Measurements from ENCODE around the gene LENG8.

The LENG8 gene

GRCh38 chr19:54460230-54461005, 11.4 kb downstream of the LENG8 start:
- Histone ChIP-seq H3K27me3 (ENCODE audit: insufficient read depth, low read length) (no peaks in the 10 kb centered on the region), H4K20me1 (ENCODE audit: insufficient read depth, low read length) (no peaks in the 10 kb centered on the region), H3K79me2 (ENCODE audit: insufficient read depth, low read length) (no peaks in the 10 kb centered on the region), H3K27ac (ENCODE audit: low read depth, low read length, poor library complexity, severe bottlenecking) (no peak overlapping the region), H3K4me3 (ENCODE audit: low read depth, low read length, poor library complexity, severe bottlenecking) (no peak overlapping the region), H3F3A (ENCODE audit: insufficient read depth, low read length) (peaks cover 3% of the 10 kb centered on the region; the same call in 1 of the 2 replicates), H2AFZ (ENCODE audit: low read length) (no peak overlapping the region), H3K4me1 (ENCODE audit: insufficient read depth, low read length, severe bottlenecking) (peaks cover 18% of the 10 kb centered on the region), H3K9me3 (ENCODE audit: low read length) (no peaks in the 10 kb centered on the region), H3K36me3 (ENCODE audit: insufficient read depth, low read length) (peaks cover 67% of the 10 kb centered on the region), H3K9me2 (ENCODE audit: low read depth, low read length) (no peaks in the 10 kb centered on the region), H3K4me2 (ENCODE audit: low read length) (no peak overlapping the region), H3K9ac (ENCODE audit: low read length) (no peak overlapping the region)
- TF ChIP-seq CTCF (IDR thresholded peaks at IDR 0.05; ENCODE audit: low read length) (no peak), EZH2 (IDR thresholded peaks at IDR 0.05; ENCODE audit: borderline replicate concordance, low read length) (no peak)

- Histone ChIP-seq H3K27me3 (ENCODE audit: insufficient read depth, low read length) (no peaks in the 10 kb centered on the region), H3K4me2 (ENCODE audit: low read length) (no peak overlapping the region), H3K9me3 (ENCODE audit: low read length) (no peaks in the 10 kb centered on the region), H3K36me3 (ENCODE audit: insufficient read depth, low read length) (peaks cover 59% of the 10 kb centered on the region), H3F3A (ENCODE audit: insufficient read depth, low read length) (peaks cover 3% of the 10 kb centered on the region; the same call in 1 of the 2 replicates), H4K20me1 (ENCODE audit: insufficient read depth, low read length) (no peaks in the 10 kb centered on the region), H3K4me3 (ENCODE audit: low read depth, low read length, poor library complexity, severe bottlenecking) (no peak overlapping the region), H3K27ac (ENCODE audit: low read depth, low read length, poor library complexity, severe bottlenecking) (no peak overlapping the region), H3K79me2 (ENCODE audit: insufficient read depth, low read length) (no peaks in the 10 kb centered on the region), H3K9ac (ENCODE audit: low read length) (no peak overlapping the region), H3K9me2 (ENCODE audit: low read depth, low read length) (no peaks in the 10 kb centered on the region), H3K4me1 (ENCODE audit: insufficient read depth, low read length, severe bottlenecking) (peaks cover 18% of the 10 kb centered on the region), H2AFZ (ENCODE audit: low read length) (no peak overlapping the region)
- TF ChIP-seq EZH2 (IDR thresholded peaks at IDR 0.05; ENCODE audit: borderline replicate concordance, low read length) (no peak), CTCF (IDR thresholded peaks at IDR 0.05; ENCODE audit: low read length) (no peak)
These were observed 12.2 kb downstream of the LENG8 start for GRCh38 chr19:54461210-54461609.

GRCh38 chr19:54461613-54462012, 12.6 kb downstream of the LENG8 start:
- peak overlapping the region; percentile 92; the same call in 1 of the 2 replicates for H3K4me2 ChIP-seq (ENCODE audit: low read length)
- H3K9me3 ChIP-seq (ENCODE audit: low read length) = no peaks in the 10 kb centered on the region
- peak overlapping the region; percentile 81; the same call in 1 of the 2 replicates for H3K9ac ChIP-seq (ENCODE audit: low read length)
- no peak for TF ChIP-seq EZH2 (IDR thresholded peaks at IDR 0.05; ENCODE audit: borderline replicate concordance, low read length)
- no peak for TF ChIP-seq CTCF (IDR thresholded peaks at IDR 0.05; ENCODE audit: low read length)
- H3K27ac ChIP-seq (ENCODE audit: low read depth, low read length, poor library complexity, severe bottlenecking) = peak overlapping the region; percentile 90
- peaks cover 3% of the 10 kb centered on the region; the same call in 1 of the 2 replicates for H3F3A ChIP-seq (ENCODE audit: insufficient read depth, low read length)
- no peaks in the 10 kb centered on the region for H4K20me1 ChIP-seq (ENCODE audit: insufficient read depth, low read length)
- H3K9me2 ChIP-seq (ENCODE audit: low read depth, low read length) = no peaks in the 10 kb centered on the region
- no peak overlapping the region for H2AFZ ChIP-seq (ENCODE audit: low read length)
- H3K4me3 ChIP-seq (ENCODE audit: low read depth, low read length, poor library complexity, severe bottlenecking) = peak overlapping the region; percentile 64
- no peaks in the 10 kb centered on the region for H3K27me3 ChIP-seq (ENCODE audit: insufficient read depth, low read length)
- H3K36me3 ChIP-seq (ENCODE audit: insufficient read depth, low read length) = peaks cover 55% of the 10 kb centered on the region
- H3K4me1 ChIP-seq (ENCODE audit: insufficient read depth, low read length, severe bottlenecking) = peaks cover 18% of the 10 kb centered on the region
- no peaks in the 10 kb centered on the region for H3K79me2 ChIP-seq (ENCODE audit: insufficient read depth, low read length)
